HCT116 (cell line): ENCODE measurements around the gene TMEM222.

ENCODE experiments used
- ELF1 ChIP-seq: IDR thresholded peaks from 2 replicates; pipeline ENCODE4 v1.6.1; 2012; ENCODE audit warnings: low read depth, borderline replicate concordance
- EZH2 ChIP-seq: fragments of 200-600 bp; sonication (generic); IDR thresholded peaks from 2 replicates; pipeline ENCODE4 v1.6.1; 2017; ENCODE audit warnings: antibody characterized with exemption, mixed run types
- EZH2phosphoT487 ChIP-seq: fragments of 200-600 bp; IDR thresholded peaks from 2 replicates; pipeline ENCODE4 v1.6.1; 2018; ENCODE audit warnings: antibody characterized with exemption, borderline replicate concordance
- JUND ChIP-seq: IDR thresholded peaks from 2 replicates; pipeline ENCODE4 v1.6.1; 2012
- POLR2A ChIP-seq: IDR thresholded peaks from 2 replicates; pipeline ENCODE4 v1.7.0; 2011; ENCODE audit warnings: borderline replicate concordance; ENCODE audit not compliant: insufficient read depth, insufficient read length; ENCODE audit errors: extremely low read depth
- POLR2AphosphoS5 ChIP-seq: IDR thresholded peaks from 2 replicates; pipeline ENCODE4 v1.6.1; 2011; ENCODE audit warnings: mild to moderate bottlenecking, low read depth, low read length, moderate library complexity
- RAD21 ChIP-seq: IDR thresholded peaks from 2 replicates; pipeline ENCODE4 v1.6.1; 2012; ENCODE audit warnings: low read depth, mild to moderate bottlenecking
- SIN3A ChIP-seq: IDR thresholded peaks from 2 replicates; pipeline ENCODE4 v1.6.1; 2012; ENCODE audit warnings: low read depth
- SRF ChIP-seq: IDR thresholded peaks from 2 replicates; pipeline ENCODE4 v1.6.1; 2012; ENCODE audit warnings: low read depth
- ZNF274 ChIP-seq: fragments of 200-500 bp; sonication (Bioruptor generic); IDR thresholded peaks from 2 replicates; pipeline ENCODE4 v1.6.1; 2014; ENCODE audit warnings: mild to moderate bottlenecking, low read depth, low read length, inconsistent platforms
- TF ChIP-seq, protein P1 (sequence below), 3 experiments: fragments of 200-600 bp in 1 of 3; sonication (generic) in 1 of 3; IDR thresholded peaks in 2 of 3; conservative IDR thresholded peaks in 1 of 3; 2 replicates each; pipeline ENCODE4 v1.5.1; 2012 to 2017; ENCODE audit warnings: low read depth in 2 of 3, low read length in 2 of 3, antibody characterized with exemption in 1 of 3, borderline replicate concordance in 1 of 3, control low read depth in 1 of 3, mild to moderate bottlenecking in 1 of 3, mixed read lengths in 1 of 3, mixed run types in 1 of 3, moderate library complexity in 1 of 3; ENCODE audit not compliant: insufficient read depth in 1 of 3
- TF ChIP-seq, protein P2 (sequence below): IDR thresholded peaks from 2 replicates; pipeline ENCODE4 v1.6.1; 2011; ENCODE audit warnings: mild to moderate bottlenecking, low read length, moderate library complexity; ENCODE audit not compliant: insufficient replicate concordance; ENCODE audit errors: extremely low read depth
- TF ChIP-seq, protein P3 (sequence below): IDR thresholded peaks from 2 replicates; pipeline ENCODE4 v1.6.1; 2012

DNA sequence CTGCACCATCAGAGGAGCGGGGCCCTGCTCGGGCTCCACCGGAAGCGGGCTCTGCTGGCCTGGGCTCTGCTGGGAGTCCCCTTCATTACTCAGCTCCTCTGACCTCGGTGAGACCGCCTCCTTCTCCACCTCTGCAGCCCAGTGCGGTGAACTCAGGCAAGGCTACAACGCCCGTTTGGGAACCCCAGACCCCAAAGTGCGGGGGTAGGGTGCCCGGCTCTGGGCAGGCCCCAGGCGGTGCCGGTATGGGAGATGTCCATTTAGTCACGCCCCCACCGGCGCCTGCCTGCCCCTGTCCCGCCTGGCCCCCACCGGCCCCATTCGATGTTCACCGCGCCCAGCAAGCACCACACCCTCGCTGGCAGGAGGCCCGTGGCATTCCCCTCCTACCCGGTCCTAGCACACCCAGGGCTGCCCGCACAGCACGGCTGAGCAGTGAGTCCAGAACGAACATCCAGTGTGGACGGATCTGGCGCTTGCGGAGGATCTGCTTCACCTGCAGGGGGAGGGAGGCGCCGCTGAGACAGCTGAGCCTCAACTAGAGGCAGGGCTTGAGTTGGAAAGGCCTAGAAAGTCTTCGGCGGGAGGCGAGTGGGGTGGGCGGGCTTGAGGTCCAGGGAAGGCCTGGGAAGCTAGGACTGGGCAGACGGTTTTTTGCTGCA, 34.8 kb downstream of the TMEM222 start:
- TF ChIP-seq POLR2AphosphoS5 (no peak), RAD21 (no peak), EZH2 (no peak), ZNF274 (no peak), SIN3A (no peak), JUND (no peak), ELF1 (no peak), SRF (no peak), EZH2phosphoT487 (no peak), POLR2A (no peak)
- TF ChIP-seq, protein P1, sequence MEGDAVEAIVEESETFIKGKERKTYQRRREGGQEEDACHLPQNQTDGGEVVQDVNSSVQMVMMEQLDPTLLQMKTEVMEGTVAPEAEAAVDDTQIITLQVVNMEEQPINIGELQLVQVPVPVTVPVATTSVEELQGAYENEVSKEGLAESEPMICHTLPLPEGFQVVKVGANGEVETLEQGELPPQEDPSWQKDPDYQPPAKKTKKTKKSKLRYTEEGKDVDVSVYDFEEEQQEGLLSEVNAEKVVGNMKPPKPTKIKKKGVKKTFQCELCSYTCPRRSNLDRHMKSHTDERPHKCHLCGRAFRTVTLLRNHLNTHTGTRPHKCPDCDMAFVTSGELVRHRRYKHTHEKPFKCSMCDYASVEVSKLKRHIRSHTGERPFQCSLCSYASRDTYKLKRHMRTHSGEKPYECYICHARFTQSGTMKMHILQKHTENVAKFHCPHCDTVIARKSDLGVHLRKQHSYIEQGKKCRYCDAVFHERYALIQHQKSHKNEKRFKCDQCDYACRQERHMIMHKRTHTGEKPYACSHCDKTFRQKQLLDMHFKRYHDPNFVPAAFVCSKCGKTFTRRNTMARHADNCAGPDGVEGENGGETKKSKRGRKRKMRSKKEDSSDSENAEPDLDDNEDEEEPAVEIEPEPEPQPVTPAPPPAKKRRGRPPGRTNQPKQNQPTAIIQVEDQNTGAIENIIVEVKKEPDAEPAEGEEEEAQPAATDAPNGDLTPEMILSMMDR (IDR thresholded peaks at IDR 0.05 in 2 of 3, conservative IDR thresholded peaks at IDR 0.05 in 1 of 3; ENCODE audit: borderline replicate concordance in 1 of 3, insufficient read depth in 1 of 3, low read depth in 2 of 3, low read length in 2 of 3), result peak in 1 of 3 experiments; percentile 11; a peak in 1 of 6 replicates
- TF ChIP-seq, protein P2, sequence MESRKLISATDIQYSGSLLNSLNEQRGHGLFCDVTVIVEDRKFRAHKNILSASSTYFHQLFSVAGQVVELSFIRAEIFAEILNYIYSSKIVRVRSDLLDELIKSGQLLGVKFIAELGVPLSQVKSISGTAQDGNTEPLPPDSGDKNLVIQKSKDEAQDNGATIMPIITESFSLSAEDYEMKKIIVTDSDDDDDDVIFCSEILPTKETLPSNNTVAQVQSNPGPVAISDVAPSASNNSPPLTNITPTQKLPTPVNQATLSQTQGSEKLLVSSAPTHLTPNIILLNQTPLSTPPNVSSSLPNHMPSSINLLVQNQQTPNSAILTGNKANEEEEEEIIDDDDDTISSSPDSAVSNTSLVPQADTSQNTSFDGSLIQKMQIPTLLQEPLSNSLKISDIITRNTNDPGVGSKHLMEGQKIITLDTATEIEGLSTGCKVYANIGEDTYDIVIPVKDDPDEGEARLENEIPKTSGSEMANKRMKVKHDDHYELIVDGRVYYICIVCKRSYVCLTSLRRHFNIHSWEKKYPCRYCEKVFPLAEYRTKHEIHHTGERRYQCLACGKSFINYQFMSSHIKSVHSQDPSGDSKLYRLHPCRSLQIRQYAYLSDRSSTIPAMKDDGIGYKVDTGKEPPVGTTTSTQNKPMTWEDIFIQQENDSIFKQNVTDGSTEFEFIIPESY, result no peak
- TF ChIP-seq, protein P3, sequence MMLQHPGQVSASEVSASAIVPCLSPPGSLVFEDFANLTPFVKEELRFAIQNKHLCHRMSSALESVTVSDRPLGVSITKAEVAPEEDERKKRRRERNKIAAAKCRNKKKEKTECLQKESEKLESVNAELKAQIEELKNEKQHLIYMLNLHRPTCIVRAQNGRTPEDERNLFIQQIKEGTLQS, result no peak
